Eye (tissue), 1 donor: ENCODE data around the gene DGCR2.
"Not testable (repeated sequence)": the region's sequence is repeated elsewhere in the genome, so short reads cannot be mapped to it uniquely, and the experiment has no call there.

Source experiments
- DNase-seq: peaks from one replicate; pipeline ENCODE4 v3.0.0-alpha.2; 2015

The DGCR2 gene

DNA sequence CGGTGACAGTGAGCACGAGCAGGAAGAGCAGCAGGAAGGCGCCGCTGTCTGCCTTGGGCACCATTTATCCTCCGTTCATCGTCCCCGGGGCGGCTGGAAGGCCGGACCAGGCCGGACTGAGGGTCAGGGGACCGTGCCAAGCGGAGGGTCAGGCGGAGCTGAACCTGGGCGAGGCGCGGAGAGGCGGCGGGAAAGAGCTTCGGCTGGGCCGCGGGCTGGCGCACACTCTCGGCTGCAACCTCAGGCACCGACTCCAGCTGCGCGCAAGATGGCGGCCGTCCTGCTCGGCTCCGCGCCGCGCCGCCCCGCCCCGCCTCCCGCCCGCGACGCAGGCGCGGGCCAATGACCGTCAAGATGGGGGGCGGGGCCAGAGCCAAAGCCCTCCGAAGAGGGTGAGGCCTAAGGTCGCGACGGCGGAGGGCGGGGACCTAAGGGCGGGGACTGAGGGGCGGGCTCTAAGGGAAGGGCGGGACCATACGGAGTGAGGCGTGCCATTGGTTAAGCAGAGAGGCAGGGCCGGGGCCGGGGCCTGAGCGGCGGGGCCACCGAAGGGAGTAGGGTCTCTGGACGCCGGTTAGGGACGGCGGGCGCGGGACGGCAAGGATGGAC, at the start of gene DGCR2:
TSS of gene DGCR2 (minus strand) at position 270 of the 609 bp plus-strand sequence. CDS start at position 64, 206 bp downstream.
- DNase-seq, result peak; percentile 99

GRCh38 chr22:19169947-19170318, 47.7 kb upstream of the DGCR2 start:
- DNase-seq, result no peak

DNA sequence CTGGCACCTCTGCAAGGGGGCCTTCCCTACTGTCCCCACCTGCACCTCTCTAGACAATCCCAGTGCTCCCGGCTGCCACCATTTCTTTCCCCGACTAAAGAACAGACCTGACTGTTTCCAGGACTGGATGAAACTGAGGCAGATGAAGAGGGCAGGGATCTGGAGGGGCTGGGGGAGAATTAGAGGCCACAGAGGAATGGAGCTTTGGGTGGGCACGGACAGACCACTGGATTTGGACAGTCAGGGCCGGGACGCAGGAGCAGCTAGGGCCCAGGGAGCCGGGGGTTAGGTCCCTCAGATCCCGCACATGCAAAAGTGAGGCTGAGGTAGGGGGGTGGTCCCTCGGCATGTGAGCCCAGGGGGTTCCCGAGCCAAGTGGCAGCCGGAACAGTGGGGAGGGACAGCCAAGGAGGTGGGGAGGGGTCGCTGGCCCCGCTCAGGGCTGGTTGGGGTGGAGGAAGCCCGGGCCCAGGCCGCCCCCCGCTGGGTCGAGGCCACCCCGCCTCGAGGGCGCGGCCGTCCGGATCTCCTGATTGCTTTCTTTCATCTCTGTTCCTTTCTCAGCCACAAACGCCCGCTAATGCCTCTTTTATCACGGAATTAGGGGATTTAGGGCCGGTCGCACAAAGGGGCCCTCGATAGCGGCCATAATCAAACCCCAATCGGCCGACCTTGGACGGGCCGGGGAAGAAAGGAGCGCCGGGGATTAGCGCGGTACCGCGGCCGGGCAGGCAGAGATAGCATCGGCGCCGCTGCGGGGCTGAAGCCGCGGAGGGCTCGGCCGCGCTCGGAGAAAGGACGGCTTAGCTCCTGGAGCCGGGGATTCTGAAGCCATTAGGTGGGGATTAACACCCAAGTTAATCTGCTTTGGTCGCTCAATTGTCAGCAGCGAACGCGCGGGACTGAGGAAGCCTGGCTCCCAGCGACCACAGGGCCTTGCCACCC, 47.1 kb upstream of the DGCR2 start:
- DNase-seq, result peak; percentile 47

DNA sequence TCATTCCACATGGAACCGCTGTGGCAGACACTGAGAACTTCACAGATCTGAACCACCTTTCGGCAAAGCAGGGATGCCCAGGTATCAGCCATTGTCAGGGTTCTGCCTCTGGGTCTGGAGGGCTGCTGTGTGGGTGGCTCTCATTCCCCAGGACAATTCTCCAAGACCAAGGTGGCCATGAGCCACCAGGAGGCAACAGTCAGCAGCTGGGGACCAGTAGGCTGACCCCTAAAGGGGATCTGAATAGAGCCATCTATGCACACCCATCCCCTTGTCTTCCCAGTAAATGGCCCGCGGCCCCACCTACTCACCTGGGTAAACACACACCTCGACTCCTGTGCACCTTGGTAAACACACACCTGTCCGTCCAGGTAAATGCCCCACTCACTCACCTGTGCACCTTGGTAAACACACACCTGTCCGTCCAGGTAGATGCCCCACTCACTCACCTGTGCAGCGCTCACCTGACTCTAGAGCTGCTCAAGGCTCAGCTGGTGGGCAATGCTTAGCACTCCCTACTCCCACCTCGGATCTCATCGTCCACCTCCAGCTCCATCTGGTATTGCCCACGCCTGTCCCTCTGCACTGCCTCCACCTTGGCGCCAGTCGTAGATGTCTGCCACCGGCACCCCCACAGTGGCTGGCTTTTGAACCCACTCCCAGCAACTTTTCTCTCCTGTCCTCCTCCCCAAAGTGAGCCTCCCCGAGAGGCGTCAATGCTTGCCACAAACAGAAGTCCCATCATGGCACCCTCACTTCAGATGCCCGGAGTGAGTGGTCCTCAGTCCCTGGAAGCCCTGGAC, 46.1 kb upstream of the DGCR2 start:
- no peak for DNase-seq

DNA sequence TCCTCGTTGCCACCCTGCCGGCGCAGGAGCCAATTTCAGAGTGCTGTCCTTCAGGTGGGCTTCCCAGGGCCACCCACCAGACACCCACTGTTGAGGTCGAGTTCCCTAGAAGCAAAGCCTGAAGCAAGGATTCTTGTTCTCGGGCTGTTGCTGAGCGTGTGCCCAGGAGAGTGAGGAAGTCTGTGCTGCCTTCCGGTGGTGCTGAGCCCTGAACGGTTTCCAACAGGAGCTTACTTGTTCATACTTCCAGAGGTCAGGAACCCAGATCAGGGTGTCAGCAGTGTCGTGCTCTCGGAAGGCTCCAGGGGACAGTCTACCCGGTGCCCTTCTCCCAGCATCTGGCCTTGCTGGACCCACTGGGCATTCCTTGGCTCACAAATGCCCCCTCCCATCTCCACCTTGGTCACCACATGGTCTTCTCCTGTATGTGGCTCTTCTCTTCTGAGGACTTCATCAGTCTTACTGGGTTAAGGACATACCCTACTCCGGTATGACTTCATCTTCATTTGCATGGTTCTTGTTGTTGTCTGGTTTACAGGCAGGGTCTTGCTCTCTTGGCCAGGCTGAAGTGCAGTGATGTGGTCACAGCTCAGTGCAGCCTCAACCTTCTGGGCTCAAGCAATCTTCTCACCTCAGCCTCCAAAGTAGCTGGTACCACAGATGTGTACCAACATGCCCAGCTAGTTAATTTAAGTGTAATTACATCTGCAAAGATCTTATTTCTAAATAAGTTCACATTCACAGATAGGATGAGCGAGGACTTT, 45.1 kb upstream of the DGCR2 start:
- DNase-seq, result no peak

- no peak for DNase-seq
Measured at GRCh38 chr22:19166421-19166820, 44.2 kb upstream of the DGCR2 start.

GRCh38 chr22:19164425-19164824, 42.2 kb upstream of the DGCR2 start:
- DNase-seq, result no peak

GRCh38 chr22:19158649-19159048, 36.4 kb upstream of the DGCR2 start:
- DNase-seq, result not testable (repeated sequence)

DNA sequence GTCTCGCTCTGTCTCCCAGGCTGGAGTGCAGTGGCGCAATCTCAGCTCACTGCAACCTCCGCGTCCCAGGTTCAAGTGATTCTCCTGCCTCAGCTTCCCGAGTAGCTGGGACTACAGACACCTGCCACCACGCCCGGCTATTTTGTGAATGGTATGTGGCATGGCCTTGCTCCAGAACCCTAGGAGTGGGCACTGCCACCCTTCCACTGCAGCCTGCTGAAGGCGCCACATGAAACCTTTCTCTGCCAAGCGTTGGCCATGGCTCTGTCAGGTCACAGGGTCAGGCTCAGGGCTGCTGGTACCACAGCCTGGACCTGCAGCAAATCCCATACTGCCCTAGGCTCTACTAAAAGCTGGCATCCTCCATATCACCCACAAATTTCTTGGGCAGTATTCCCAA, 33.9 kb upstream of the DGCR2 start:
- DNase-seq, result not testable (repeated sequence)

- DNase-seq, result no peak
Measured at GRCh38 chr22:19152942-19153883, 31.0 kb upstream of the DGCR2 start.

GRCh38 chr22:19151329-19152191, 29.3 kb upstream of the DGCR2 start:
- no peak for DNase-seq

DNA sequence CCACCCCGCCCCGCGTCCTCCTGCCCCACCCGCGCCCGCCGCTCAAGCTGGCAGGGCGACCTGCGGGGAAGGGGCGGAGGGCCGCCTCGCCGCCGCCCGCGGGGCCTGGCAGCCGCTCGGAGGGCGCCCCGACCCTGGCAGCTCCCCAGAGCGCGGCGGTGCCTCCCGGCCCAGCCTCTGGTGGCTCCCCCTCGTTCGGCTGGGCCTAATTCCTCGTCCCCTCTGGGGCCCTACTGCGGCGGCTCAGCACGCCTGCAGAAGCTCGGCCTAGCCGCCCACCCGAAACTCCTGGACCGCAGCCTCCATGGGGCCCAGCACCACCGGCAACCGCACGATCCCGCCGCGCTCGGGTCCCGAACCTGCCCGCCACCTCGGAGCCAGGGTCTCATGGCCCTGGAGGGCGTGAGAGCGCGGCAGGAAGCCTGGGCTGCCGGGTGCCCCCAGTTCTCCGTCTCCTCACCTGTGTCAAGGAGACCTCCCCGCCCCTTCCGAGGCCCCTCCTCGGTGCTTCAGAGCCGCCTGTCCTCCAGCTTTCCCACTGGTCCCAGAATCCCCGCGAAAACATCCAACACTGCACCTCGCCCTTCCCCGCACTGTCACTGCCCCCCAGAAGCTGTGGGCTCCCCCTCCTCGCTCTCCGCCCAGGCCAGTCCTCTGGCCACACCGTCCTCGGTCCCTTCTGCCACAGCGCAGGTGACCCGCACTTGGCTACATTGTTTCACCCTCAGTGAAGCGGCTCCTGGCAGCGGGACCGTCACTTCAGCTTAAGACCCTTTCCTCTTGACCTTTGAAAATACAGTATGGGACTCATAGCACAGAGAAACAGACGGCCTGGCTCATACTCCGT, 28.5 kb upstream of the DGCR2 start:
- no peak for DNase-seq

DNA sequence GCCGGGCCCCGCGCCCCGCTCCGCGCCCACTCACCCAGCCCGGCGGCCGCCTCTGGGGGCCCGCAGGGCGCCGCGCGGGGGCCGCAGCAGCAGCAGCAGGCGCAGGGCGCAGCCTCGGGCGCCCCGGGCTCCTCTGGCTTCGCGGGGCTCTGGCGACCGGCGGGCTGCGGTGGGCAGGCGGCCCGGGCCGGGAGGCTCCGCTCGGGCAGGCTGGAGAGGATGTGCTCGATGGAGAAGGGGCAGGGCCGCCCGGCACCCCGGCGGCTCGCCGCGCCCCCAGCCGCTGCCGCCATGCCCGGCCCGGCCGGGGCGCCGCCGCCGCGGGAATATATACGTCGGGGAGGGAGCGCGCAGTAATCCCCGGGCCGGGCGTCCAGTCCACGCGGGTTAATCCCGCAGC, 27.8 kb upstream of the DGCR2 start, which contains the start of gene GSC2:
TSS of gene GSC2 (minus strand) at position 302 of the 400 bp plus-strand sequence. CDS start at position 293, 9 bp downstream.
- no peak for DNase-seq

GRCh38 chr22:19149047-19149883, 27.1 kb upstream of the DGCR2 start:
- DNase-seq, result peak; percentile 43

DNA sequence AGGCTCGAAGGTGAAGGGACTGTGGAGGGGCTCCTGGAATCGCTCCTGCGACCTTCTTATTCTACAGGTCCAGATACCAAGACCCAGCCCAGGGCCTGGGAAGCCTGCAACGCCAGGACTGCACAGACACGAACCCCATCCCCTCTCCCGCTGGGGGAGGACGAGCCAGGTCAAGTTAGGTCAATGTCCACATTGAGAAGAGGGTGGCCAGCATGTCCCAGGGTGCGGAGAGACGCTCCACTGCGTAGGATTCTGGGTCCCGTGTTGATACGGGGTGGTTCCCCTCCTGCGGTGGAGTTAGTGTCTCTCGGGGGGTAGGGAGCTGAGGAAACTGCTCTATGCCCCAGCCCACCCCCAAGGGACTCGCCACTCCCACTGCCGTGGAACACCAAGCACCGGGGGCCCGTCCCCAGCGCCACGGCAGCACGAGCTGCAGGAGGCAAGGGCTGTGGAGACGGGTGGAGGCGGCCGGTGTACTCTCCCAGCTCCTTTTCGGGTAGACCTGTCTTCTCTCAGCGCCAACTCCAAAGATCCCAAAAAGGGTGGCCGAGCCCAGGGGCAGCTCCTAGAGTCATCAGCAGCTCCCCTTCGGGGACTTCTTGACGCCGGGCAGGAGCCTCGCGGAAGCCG, 26.3 kb upstream of the DGCR2 start:
- no peak for DNase-seq

DNA sequence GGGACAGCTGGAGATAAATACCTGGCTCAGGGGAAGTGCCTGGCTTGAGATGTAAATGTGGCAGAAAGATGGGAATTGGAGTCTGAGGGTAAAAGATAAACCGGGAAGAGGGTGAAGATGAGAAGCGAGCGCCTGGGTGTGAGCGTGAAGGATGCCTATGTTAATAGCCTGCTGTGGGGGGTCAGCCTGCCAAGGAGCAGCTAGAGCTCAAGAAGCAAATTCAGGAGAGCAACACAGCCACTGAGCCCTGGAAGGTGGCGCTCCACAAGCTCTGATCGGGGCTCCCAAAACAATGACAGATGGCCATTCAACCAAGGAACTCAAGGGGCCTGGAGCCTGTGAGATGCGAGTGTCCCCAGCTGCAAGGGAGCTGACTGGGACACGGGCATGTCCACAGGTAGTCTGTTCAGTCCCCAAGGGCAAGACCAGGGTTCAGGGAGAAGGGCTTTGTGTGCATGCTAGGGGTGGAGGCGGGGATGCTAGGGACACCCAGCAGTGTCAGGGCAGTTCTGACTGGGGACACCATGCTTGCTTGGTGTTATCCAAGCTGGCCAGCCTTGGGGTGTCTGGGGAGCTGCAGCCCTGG, 25.1 kb upstream of the DGCR2 start:
- DNase-seq, result no peak

DNA sequence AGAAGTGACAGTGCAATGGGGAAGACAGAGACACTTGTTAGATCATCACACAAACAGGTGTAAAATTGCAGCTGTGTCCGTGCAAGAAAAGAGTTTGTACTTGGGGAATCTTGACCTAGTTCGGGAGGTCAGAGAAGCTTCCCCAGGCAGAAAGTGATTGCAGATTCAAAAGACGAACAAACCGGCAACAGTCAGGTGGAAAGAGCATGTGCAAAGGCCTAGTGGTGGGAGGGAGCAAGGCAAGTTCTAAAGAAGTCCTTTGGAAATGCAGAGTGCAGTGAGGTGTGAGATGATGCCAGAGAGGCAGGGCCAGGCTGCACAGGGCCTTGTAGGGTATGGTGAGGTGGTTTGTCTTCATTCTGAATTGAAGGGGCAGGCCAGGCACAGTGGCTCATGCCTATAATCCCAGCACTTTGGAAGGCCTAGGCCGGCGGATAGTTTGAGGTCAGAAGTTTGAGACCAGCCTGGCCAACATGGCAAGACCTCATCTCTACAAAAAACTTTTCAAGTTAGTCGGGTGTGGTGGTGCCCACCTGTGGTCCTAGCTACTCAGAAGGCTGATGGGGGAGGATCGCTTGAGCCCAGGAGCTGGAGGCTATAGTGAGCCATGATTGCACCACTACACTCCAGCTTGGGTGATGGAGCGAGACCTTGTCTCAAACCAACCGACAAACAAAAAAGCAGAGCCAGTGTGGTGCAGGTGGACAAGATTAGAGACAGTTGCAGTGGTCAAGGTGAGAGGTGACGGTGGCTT, 24.2 kb upstream of the DGCR2 start:
- DNase-seq, result no peak
